ENCODE data around the gene FURIN. TPM values are rescaled to one million over a fixed set of nuclear protein-coding genes. Genes with fewer than 3 reads are reported as not detected.

FURIN gene
- polyA plus RNA-seq, 2 of the 4 experiments (the other 2 are of a cell fraction): 16.8 to 33.3 TPM

GRCh38 chr15:90866800-90867199, 1.6 kb upstream of the FURIN start:
- no peak overlapping the region for H3K4me3 ChIP-seq
- no peaks in the 10 kb centered on the region for H3K9me3 ChIP-seq
- 81% methylated on average over 3 of the region's 3 CpGs for WGBS (ENCODE audit: missing lambda C conversion rate)
- H3K4me2 ChIP-seq: no peak overlapping the region
- DNase-seq (ENCODE audit: low read depth in 1 of 2, low spot score in 1 of 2) (no peak), FAIRE-seq (no peak), ATAC-seq (no peak)
- H3K27ac ChIP-seq: no peak overlapping the region
- ChIA-PET CTCF (interaction anchor here (1.5 to 6.8 kb wide), 3 partner anchors 19 to 219 kb away, joined by 3 to 59 read pairs (median 5); no protein-coding TSS in a partner anchor), POLR2A (no interaction called here)
- TF ChIP-seq TP53 (CRISPR knock-in tag; IDR thresholded peaks at IDR 0.05) (no peak), TFCP2L1 (CRISPR knock-in tag; IDR thresholded peaks at IDR 0.05) (no peak)
- peaks cover 73% of the 10 kb centered on the region for H3K4me1 ChIP-seq

- peak overlapping the region; percentile 85 to 97 for H3K27ac ChIP-seq
- H3K4me3 ChIP-seq: no peak overlapping the region; the same call in 2 of the 3 replicates
- H3K4me2 ChIP-seq: peak overlapping the region; percentile 96
- H3K9me3 ChIP-seq: no peaks in the 10 kb centered on the region
- no peak for ATAC-seq
- TF ChIP-seq NPAS2 (CRISPR knock-in tag; IDR thresholded peaks at IDR 0.05; ENCODE audit: borderline replicate concordance): no peak
- TF ChIP-seq USF2 (IDR thresholded peaks at IDR 0.05): no peak
- TF ChIP-seq RCOR1 (IDR thresholded peaks at IDR 0.05; ENCODE audit: low read depth, low read length): no peak
- no peak for TF ChIP-seq ELK1 (IDR thresholded peaks at IDR 0.05; ENCODE audit: low read depth, low read length)
- no peak for TF ChIP-seq ZC3H11A (IDR thresholded peaks at IDR 0.05)
- no peak for TF ChIP-seq GATA3 (IDR thresholded peaks at IDR 0.05; ENCODE audit: borderline replicate concordance)
- no peak for TF ChIP-seq RNF2 (IDR thresholded peaks at IDR 0.05; ENCODE audit: borderline replicate concordance, low read depth)
- TF ChIP-seq JUN (IDR thresholded peaks at IDR 0.05): no peak
- no peak for TF ChIP-seq JUNB (IDR thresholded peaks at IDR 0.05)
- no peak for TF ChIP-seq HES2 (IDR thresholded peaks at IDR 0.05)
- no peak for FAIRE-seq
- CTCF ChIA-PET: interaction anchor here (0.6 to 6.8 kb wide), 3 partner anchors 11 to 549 kb away, joined by 3 to 59 read pairs (median 3); no protein-coding TSS in a partner anchor
- H3K4me1 ChIP-seq: peaks cover 69% of the 10 kb centered on the region
- POLR2A ChIA-PET: no interaction called here
- no peak for DNase-seq (ENCODE audit: low read depth in 1 of 2, low spot score in 1 of 2)
These were observed 753 bp downstream of the FURIN start for GRCh38 chr15:90869140-90869541.

- ATAC-seq (peak in 1 of 2 experiments; percentile 26; a peak in 3 of 6 replicates), DNase-seq (ENCODE audit: low read depth in 1 of 2, low spot score in 1 of 2) (peak in 1 of 2 experiments; percentile 73), FAIRE-seq (no peak)
- H3K4me3 ChIP-seq: peak overlapping the region; percentile 4; the same call in 1 of the 3 replicates
- 50% methylated on average over 9 of the region's 9 CpGs for WGBS (ENCODE audit: missing lambda C conversion rate)
- H3K27ac ChIP-seq: peak overlapping the region; percentile 85 to 97
- ChIA-PET CTCF (interaction anchor here (0.6 to 6.8 kb wide), 4 partner anchors 12 to 282 kb away, joined by 3 to 59 read pairs (median 6); no protein-coding TSS in a partner anchor), POLR2A (interaction anchor here (1.1 kb wide), 1 partner anchor 8 kb away, joined by 5 read pairs; no protein-coding TSS in a partner anchor)
- no peaks in the 10 kb centered on the region for H3K9me3 ChIP-seq
- peaks cover 69% of the 10 kb centered on the region for H3K4me1 ChIP-seq
- peak overlapping the region; percentile 96 for H3K4me2 ChIP-seq
- TF ChIP-seq NR3C1 (IDR thresholded peaks at IDR 0.05) (no peak), JUNB (IDR thresholded peaks at IDR 0.05) (peak; percentile 27; the same call in 1 of the 2 replicates), HEYL (CRISPR knock-in tag; IDR thresholded peaks at IDR 0.05) (no peak), ZC3H11A (IDR thresholded peaks at IDR 0.05) (no peak), BHLHE40 (IDR thresholded peaks at IDR 0.05; ENCODE audit: low read depth, low read length) (no peak), REST (IDR thresholded peaks at IDR 0.05) (no peak), KDM1A (IDR thresholded peaks at IDR 0.05; ENCODE audit: low read depth) (no peak), ATOH8 (CRISPR knock-in tag; IDR thresholded peaks at IDR 0.05; ENCODE audit: low read depth) (no peak), USF2 (IDR thresholded peaks at IDR 0.05) (no peak), TP53 (CRISPR knock-in tag; IDR thresholded peaks at IDR 0.05) (no peak), CHD4 (IDR thresholded peaks at IDR 0.05; ENCODE audit: borderline replicate concordance) (no peak), BCL3 (IDR thresholded peaks at IDR 0.05) (0 out of 3 replicates have a peak, but pooled peaks have one; percentile 26), PBX3 (IDR thresholded peaks at IDR 0.05) (no peak), JUN (IDR thresholded peaks at IDR 0.05) (peak in 1 of 2 experiments; percentile 46; a peak in 1 of 5 replicates)
These were observed 1.4 kb downstream of the FURIN start for GRCh38 chr15:90869601-90870353.
